Panc1 (cell line): ENCODE results near the gene THADA. TPM values are rescaled to one million over a fixed set of nuclear protein-coding genes. Genes with fewer than 3 reads are reported as not detected.

Source experiments
- ATAC-seq: fragments of 200-7000 bp; cut with Tn5 transposase; 2 replicates; pipeline ENCODE4 v1.9.1; 2020; ENCODE audit warnings: mild to moderate bottlenecking, moderate library complexity
- BruUV-seq: library from RNA; stranded (reverse); fragments of 400-500 nt; replicated peaks from 2 replicates; lab custom pipeline; 2021; lab: Mats Ljungman, UMichigan
- CTCF ChIA-PET: fragments of 300-600 bp; sonication (Branson Sonifier 250); formaldehyde crosslinking; loops from one replicate; lab custom pipeline; 2022; ENCODE audit warnings: antibody characterized with exemption; lab: Charles Lee
- POLR2A ChIA-PET: fragments of 300-600 bp; sonication (Branson Sonifier 250); formaldehyde crosslinking; loops from one replicate; lab custom pipeline; 2022; ENCODE audit warnings: antibody characterized with exemption; lab: Charles Lee
- DNase-seq: peaks from one replicate; pipeline ENCODE4 v3.0.0-alpha.2; 2010; ENCODE audit warnings: low read depth, low spot score
- H3K27ac ChIP-seq: 2 replicates; pipeline ENCODE4 v1.5.1; 2011; ENCODE audit warnings: mild to moderate bottlenecking, low read length, inconsistent platforms
- H3K27me3 ChIP-seq: fragments of 200-500 bp; sonication (Bioruptor generic); 2 replicates; pipeline ENCODE4 v1.6.0; 2014; ENCODE audit warnings: low read length, inconsistent platforms; ENCODE audit not compliant: control insufficient read depth, insufficient read depth
- H3K36me3 ChIP-seq: fragments of 200-500 bp; sonication (Bioruptor generic); 2 replicates; pipeline ENCODE4 v1.5.1; 2014; ENCODE audit warnings: inconsistent platforms, mild to moderate bottlenecking, low read length, moderate library complexity; ENCODE audit not compliant: control insufficient read depth, insufficient read depth
- H3K4me1 ChIP-seq: 2 replicates; pipeline ENCODE4 v1.5.1; 2011; ENCODE audit warnings: inconsistent platforms, mild to moderate bottlenecking, low read length, moderate library complexity; ENCODE audit not compliant: control insufficient read depth, insufficient read depth
- H3K4me3 ChIP-seq, 2 experiments: 2 replicates each; pipeline ENCODE4 v1.5.1; 2011 to 2012; ENCODE audit warnings: low read depth in 2 of 2, low read length in 2 of 2, mild to moderate bottlenecking in 2 of 2, inconsistent platforms in 1 of 2, moderate library complexity in 1 of 2
- H3K9me3 ChIP-seq: fragments of 200-500 bp; sonication (Bioruptor generic); 2 replicates; pipeline ENCODE4 v1.5.1; 2014; ENCODE audit warnings: low read depth, mild to moderate bottlenecking, inconsistent platforms, low read length, moderate library complexity; ENCODE audit not compliant: control insufficient read depth, insufficient read depth
- POLR2AphosphoS5 ChIP-seq: IDR thresholded peaks from 2 replicates; pipeline ENCODE4 v1.6.1; 2012; ENCODE audit warnings: mild to moderate bottlenecking, low read depth, low read length, moderate library complexity
- SIN3A ChIP-seq: IDR thresholded peaks from 2 replicates; pipeline ENCODE4 v1.6.1; 2012; ENCODE audit warnings: low read depth, mild to moderate bottlenecking, low read length, moderate library complexity, borderline replicate concordance; ENCODE audit not compliant: insufficient read depth
- TCF7L2 ChIP-seq: IDR thresholded peaks from 2 replicates; pipeline ENCODE4 v1.6.1; 2011; ENCODE audit warnings: mild to moderate bottlenecking, low read depth, low read length, inconsistent platforms
- in situ Hi-C: cut with HindIII; loops from 2 replicates; pipeline ENCODE4 v1.10.0; 2016; ENCODE audit warnings: low sequenced_read_pairs, low pct_unique_long_range_greater_than_20kb
- intact Hi-C: fragments of 100-400 bp; cut with micrococcal nuclease; formaldehyde crosslinking; loops from one replicate; pipeline ENCODE4 v1.10.0; 2022; ENCODE audit not compliant: unreplicated experiment
- total RNA-seq: library from RNA; stranded (reverse); gene quantifications from one replicate; pipeline ENCODE4 v1.2.1, GENCODE V29; 2021; ENCODE audit not compliant: unreplicated experiment
- TF ChIP-seq, protein P1 (sequence below): fragments of 450-650 bp; IDR thresholded peaks from 2 replicates; pipeline ENCODE4 v1.5.1; 2017; ENCODE audit warnings: mild to moderate bottlenecking
- TF ChIP-seq, protein P2 (sequence below), 2 experiments: IDR thresholded peaks; 2 replicates each; pipeline ENCODE4 v1.6.1; 2011 to 2012; ENCODE audit warnings: low read depth in 2 of 2, control low read depth in 1 of 2, low read length in 1 of 2, mild to moderate bottlenecking in 1 of 2, moderate library complexity in 1 of 2; ENCODE audit not compliant: insufficient read depth in 1 of 2

THADA gene
- total RNA-seq, 1 experiment from 2014 or later, result 37.2 TPM

DNA sequence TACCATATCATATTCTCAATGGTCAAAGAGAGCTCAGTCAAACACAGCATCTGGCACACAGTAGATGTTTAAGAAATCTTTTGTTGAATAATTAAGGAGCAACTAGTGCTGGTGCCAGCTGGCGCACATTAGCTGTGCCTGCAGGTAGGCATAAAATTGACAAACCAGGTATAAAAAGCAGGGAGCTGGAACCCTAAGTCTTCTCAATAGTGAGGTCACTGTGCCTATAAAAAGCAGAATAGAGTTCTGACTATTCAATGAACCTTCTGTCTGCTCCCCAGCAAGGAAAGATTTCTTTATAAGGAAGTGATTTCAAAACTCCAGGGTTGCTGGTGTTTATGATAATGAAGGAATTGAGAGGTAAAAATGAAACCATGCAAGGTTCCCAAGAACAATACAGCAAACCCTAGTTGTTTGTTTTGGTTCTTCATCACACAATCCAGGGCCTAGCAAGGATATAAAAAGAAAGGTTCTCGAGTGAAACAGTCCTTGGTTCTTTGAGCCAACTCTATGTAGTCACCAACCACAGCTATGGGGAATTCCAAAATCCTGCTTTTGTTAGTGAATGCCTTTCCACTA, 76.1 kb downstream of the THADA start:
- POLR2A ChIA-PET, result interaction anchor here (0.5 kb wide), 1 partner anchor 19 kb away, joined by 3 read pairs; no protein-coding TSS in a partner anchor
- CTCF ChIA-PET, result no interaction called here

DNA sequence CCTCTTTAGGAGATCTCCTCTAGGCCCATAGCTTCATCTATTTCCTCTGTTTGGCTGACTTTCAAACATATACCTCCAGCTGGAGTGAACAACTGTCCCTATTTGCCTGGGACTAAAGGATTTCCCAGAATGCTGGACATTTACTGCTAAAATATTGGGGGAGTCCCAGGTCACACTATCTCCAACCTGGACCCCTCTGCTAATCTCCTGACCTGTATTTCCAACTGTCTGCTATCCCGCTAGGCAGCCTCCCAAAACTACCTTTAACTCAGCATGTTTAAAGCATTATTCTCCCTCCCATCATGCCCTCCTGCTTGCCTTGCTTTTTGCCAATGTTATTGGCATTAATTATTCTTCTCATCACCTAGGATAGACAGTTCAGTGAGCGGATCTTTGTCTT, 77.1 kb downstream of the THADA start:
- in situ Hi-C loops, result no loop called here
- POLR2A ChIA-PET, result no interaction called here
- Histone ChIP-seq H3K36me3 (no peaks in the 10 kb centered on the region), H3K27me3 (no peaks in the 10 kb centered on the region), H3K4me3 (no peak overlapping the region), H3K4me1 (no peaks in the 10 kb centered on the region; the same call in 1 of the 2 replicates), H3K9me3 (no peaks in the 10 kb centered on the region), H3K27ac (no peak overlapping the region)
- intact Hi-C loops, result no loop called here
- no TSS peak for BruUV-seq
- ATAC-seq, result no peak
- CTCF ChIA-PET, result interaction anchor here (0.6 kb wide), 1 partner anchor 590 kb away, joined by 3 read pairs; no protein-coding TSS in a partner anchor
- no peak for DNase-seq
- TF ChIP-seq SIN3A (no peak), POLR2AphosphoS5 (no peak), TCF7L2 (no peak)
- TF ChIP-seq, protein P1, sequence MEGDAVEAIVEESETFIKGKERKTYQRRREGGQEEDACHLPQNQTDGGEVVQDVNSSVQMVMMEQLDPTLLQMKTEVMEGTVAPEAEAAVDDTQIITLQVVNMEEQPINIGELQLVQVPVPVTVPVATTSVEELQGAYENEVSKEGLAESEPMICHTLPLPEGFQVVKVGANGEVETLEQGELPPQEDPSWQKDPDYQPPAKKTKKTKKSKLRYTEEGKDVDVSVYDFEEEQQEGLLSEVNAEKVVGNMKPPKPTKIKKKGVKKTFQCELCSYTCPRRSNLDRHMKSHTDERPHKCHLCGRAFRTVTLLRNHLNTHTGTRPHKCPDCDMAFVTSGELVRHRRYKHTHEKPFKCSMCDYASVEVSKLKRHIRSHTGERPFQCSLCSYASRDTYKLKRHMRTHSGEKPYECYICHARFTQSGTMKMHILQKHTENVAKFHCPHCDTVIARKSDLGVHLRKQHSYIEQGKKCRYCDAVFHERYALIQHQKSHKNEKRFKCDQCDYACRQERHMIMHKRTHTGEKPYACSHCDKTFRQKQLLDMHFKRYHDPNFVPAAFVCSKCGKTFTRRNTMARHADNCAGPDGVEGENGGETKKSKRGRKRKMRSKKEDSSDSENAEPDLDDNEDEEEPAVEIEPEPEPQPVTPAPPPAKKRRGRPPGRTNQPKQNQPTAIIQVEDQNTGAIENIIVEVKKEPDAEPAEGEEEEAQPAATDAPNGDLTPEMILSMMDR, result no peak
- TF ChIP-seq, protein P2, sequence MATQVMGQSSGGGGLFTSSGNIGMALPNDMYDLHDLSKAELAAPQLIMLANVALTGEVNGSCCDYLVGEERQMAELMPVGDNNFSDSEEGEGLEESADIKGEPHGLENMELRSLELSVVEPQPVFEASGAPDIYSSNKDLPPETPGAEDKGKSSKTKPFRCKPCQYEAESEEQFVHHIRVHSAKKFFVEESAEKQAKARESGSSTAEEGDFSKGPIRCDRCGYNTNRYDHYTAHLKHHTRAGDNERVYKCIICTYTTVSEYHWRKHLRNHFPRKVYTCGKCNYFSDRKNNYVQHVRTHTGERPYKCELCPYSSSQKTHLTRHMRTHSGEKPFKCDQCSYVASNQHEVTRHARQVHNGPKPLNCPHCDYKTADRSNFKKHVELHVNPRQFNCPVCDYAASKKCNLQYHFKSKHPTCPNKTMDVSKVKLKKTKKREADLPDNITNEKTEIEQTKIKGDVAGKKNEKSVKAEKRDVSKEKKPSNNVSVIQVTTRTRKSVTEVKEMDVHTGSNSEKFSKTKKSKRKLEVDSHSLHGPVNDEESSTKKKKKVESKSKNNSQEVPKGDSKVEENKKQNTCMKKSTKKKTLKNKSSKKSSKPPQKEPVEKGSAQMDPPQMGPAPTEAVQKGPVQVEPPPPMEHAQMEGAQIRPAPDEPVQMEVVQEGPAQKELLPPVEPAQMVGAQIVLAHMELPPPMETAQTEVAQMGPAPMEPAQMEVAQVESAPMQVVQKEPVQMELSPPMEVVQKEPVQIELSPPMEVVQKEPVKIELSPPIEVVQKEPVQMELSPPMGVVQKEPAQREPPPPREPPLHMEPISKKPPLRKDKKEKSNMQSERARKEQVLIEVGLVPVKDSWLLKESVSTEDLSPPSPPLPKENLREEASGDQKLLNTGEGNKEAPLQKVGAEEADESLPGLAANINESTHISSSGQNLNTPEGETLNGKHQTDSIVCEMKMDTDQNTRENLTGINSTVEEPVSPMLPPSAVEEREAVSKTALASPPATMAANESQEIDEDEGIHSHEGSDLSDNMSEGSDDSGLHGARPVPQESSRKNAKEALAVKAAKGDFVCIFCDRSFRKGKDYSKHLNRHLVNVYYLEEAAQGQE (IDR thresholded peaks at IDR 0.05; ENCODE audit: insufficient read depth in 1 of 2, low read depth in 2 of 2, low read length in 1 of 2), result no peak

More for the DNA sequence above, 76.1 kb downstream of the THADA start:
- intact Hi-C loops, result no loop called here
- no peak overlapping the region for H3K4me3 ChIP-seq
- no TSS peak for BruUV-seq
- H3K27ac ChIP-seq, result no peak overlapping the region
- H3K4me1 ChIP-seq, result no peaks in the 10 kb centered on the region; the same call in 1 of the 2 replicates
- H3K36me3 ChIP-seq, result no peaks in the 10 kb centered on the region; the same call in 1 of the 2 replicates
- in situ Hi-C loops, result no loop called here
- DNase-seq (no peak), ATAC-seq (peak; percentile 84)
- TF ChIP-seq POLR2AphosphoS5 (no peak), SIN3A (no peak), TCF7L2 (peak; percentile 43; the same call in 1 of the 2 replicates)
- TF ChIP-seq, protein P2 (IDR thresholded peaks at IDR 0.05; ENCODE audit: insufficient read depth in 1 of 2, low read depth in 2 of 2, low read length in 1 of 2), result no peak
- TF ChIP-seq, protein P1, result no peak
- H3K27me3 ChIP-seq, result no peaks in the 10 kb centered on the region
- no peaks in the 10 kb centered on the region for H3K9me3 ChIP-seq
